HL-60/S4 treated with retinoic acid at 250 ng/mL for 4 days and 3 days (cell line): ENCODE measurements around the gene ACOT9.
"Not testable (repeated sequence)": the region's sequence is repeated elsewhere in the genome, so short reads cannot be mapped to it uniquely, and the experiment has no call there.

ENCODE experiments used
- in situ Hi-C: fragments of 300-500 bp; cut with MboI; formaldehyde crosslinking; loops from 2 replicates; pipeline ENCODE4 v1.7.0; 2022; ENCODE audit warnings: low sequenced_read_pairs

The ACOT9 gene, protein sequence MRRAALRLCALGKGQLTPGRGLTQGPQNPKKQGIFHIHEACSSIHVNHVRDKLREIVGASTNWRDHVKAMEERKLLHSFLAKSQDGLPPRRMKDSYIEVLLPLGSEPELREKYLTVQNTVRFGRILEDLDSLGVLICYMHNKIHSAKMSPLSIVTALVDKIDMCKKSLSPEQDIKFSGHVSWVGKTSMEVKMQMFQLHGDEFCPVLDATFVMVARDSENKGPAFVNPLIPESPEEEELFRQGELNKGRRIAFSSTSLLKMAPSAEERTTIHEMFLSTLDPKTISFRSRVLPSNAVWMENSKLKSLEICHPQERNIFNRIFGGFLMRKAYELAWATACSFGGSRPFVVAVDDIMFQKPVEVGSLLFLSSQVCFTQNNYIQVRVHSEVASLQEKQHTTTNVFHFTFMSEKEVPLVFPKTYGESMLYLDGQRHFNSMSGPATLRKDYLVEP

DNA sequence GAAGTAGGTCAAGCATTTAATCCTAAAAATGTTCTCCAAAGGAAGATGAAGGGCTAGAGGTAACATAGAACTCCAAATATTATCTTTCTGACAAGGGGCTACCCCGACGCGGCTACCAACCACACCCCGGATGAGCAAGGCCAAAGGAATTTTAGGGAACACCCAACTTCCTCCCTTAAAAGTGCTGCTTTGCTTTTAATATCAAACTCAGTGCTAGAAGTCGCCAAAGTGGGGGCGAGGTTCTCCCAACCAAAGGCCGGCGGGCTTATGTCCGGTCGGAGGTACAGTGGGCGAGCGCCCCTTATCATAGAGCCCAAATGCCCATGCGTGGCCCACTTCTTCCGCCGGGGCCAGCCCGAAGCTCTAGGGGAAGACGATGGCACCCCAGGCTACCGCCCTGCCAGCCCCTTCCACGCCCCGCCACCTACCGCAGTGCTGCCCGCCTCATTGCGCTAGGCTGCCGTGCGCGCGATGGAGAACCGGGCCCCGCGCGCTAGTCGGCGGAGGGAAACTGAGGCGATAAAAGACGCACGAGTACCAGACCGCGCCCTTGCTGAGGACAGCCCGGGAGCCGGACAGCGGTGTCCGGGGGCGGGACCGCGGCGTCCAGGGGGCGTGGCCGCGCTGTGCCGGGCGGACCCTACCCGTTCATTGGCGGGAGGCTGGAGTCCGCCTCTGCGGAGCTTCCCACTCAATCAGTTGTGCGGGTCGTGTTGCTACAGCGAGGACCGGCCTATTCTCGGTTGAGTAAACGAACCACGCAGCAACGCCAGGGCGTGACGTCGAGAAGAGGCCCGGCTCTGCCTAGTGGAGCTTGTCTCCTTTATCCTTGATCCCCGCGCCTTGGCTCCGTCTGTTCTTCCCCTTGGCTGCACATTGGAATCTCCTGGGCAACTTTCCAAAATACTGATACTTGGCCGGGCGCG lies at the start of gene ACOT9:
Gene ACOT9 (minus strand): TSS at position 580 of the 926 bp plus-strand sequence. CDS start 132 bp downstream, at position 448.
- in situ Hi-C loops = no loop called here

DNA sequence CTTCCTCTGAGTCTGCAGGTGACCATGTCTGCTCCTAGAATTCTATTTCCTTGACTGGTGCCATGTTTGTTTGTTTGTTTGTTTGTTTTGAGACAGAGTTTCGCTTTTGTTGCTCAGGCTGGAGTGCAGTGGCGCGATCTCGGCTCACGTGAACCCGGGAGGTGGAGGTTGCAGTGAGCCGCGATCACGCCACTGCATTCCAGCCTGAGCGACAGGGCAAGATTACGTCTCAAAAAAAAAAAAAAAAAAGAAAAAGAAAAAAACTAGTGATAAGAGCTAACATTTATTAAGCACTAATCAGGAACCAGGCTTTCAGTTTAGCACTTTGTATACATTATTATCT lies 47.0 kb upstream of the ACOT9 start:
- in situ Hi-C loops = no loop called here

DNA sequence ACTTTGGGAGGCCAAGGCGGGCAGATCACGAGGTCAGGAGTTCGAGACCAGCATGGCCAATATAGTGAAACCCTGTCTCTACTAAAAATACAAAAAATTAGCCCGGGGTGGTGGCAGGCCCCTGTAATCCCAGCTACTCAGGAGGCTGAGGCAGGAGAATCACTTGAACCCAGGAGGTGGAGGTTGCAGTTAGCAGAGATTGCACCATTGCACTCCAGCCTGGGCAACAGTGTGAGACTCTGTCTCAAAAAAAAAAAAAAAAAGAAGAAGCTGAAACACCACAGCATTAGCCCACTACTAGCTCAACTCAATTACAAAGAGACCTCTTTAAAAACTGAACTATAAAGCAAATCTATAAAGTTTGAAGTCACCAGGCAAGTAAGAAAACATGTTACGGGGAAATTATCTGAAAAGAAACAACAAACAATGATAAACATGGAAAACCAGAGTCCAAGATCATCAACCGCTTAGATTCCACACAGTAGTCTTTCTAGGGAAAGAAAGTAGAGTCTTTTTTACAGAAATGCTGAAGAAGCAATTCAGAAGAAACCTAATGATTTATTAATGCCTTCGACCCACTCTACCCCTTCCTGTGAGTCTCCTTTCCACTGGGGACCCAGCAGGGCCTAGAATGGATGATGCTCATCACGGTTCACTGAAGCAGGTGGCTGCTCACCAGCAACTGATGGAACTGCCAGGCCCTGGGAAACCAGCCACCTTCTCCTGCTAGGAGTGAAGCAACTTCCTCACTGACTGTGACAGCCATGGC lies 46.5 kb upstream of the ACOT9 start:
- in situ Hi-C loops = no loop called here

DNA sequence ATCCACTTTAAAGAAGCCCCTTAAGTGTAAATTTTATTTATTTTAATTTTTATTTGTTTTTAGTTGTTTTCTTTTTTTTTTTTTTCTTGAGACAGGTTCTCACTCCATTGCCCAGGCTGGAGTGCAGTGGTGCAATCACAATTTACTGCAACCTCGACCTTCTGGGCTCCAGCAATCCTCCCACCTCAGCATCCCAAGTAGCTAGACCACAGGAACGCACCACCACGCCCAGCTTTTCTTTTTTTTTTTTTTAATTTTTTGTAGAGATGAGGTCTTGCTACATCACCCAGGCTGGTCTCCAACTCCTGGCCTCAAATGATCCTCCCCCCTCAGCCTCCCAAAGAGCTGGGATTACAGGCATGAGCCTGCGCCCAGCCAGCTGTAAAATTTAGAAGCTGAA lies 45.9 kb upstream of the ACOT9 start:
- in situ Hi-C loops = no loop called here

DNA sequence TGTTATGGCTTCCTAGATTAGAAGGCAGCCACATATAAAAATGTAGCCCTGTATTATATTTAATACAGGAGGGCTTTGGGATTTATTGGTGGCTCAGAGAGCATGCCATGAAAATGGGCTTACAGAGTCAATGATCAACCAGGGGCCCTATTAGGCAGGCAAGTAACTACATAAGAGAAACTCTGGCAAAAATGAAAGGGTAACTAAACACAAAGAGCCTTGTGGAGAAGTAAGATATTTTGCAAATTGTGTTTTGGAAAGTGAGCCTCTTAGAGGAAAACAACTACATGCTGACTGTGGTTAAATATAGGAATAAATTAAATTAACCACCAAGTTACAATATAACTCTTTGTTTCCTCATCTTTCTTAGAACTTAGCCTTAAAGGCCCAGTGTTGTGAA lies 45.4 kb upstream of the ACOT9 start:
- in situ Hi-C loops = no loop called here

DNA sequence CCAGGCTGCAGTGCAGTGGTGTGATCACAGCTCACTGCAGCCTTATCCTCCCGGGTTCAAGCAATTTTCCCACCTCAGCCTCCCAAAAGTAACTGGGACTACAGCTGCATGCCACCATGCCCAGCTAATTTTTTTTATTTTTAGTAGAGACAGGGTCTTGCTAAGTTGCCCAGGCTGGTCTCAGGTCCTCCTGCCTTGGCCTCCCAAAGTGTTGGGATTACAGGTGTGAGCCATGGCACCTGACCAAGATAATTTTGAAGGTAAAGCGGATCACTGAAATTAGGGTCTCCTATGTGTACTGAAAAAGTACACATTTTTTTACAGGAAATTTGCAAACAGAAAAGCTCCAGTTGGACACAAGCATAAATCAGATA lies 44.7 kb upstream of the ACOT9 start:
- in situ Hi-C loops = no loop called here

DNA sequence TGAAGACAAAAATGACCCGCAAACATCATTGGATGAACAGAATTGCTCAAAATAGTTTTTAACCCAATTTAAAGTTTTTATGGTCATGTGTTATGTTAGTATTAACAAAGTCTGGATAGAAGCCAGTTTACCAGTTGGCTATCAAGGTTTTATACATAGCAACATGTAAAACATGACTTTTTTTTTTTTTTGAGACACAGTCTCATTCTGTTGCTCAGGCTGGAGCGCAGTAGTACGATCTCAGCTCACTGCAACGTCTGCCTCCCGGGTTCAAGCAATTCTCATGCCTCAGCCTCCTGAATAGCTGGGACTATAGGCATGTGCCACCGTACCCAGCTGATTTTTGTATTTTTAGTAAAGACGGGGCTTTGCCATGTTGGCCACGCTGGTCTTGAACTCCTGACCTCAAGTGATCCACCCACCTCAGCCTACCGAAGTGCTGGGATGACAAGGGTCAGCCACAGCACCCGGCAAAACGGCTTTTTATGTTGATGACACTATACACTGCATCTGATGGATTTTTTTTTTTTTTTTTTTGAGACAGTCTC lies 43.3 kb upstream of the ACOT9 start:
- in situ Hi-C loops = no loop called here

DNA sequence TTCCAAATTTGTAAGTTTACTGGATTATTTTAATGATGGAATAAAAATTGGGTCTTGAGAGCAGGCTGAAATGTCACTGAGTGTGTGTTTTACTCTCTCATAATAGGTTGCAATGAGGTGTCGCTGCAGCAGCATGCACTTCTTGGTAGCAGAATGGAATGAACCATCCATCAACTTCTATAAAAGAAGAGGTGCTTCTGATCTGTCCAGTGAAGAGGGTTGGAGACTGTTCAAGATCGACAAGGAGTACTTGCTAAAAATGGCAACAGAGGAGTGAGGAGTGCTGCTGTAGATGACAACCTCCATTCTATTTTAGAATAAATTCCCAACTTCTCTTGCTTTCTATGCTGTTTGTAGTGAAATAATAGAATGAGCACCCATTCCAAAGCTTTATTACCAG lies 42.5 kb upstream of the ACOT9 start:
- in situ Hi-C loops = no loop called here

DNA sequence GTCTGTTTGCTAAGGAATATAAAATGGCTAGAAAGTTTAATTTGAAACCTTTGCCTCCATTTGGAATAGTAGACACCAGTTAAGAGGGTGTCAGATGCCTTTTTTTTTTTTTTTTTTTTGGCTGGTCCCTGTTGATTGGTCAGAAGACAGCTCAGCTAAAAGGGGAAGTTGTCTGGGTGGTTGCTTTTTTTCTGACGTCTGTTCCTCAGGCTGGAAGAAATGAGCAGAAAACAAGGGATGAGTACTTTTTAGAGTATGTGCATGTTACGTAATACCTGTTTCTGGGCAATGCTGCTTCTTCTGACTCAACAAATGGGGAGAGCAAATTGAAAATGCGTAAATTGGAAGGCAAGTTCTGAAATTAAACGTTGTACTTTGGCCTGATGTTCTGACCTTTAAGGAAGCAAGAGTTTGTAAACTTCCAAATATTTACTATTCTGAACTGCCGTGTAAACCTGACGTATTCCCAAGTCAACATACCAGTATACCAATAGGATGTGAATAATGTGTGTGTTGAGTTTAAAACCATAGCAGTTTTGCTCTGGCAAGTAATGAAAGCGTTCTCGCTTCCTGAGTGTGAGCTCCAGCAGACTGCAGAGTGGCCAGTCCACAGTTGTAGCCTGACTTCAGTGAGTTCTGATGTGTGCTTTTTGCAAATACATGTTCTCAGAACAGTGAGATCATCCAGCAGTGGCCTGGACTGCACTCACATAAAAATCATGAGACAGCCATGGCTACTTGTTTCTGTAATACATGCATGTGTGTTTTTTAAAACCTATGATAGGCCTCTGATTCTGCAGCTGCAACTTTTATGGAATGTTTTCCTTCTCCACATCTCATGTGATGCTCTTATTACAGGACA lies 41.6 kb upstream of the ACOT9 start:
- in situ Hi-C loops = no loop called here

DNA sequence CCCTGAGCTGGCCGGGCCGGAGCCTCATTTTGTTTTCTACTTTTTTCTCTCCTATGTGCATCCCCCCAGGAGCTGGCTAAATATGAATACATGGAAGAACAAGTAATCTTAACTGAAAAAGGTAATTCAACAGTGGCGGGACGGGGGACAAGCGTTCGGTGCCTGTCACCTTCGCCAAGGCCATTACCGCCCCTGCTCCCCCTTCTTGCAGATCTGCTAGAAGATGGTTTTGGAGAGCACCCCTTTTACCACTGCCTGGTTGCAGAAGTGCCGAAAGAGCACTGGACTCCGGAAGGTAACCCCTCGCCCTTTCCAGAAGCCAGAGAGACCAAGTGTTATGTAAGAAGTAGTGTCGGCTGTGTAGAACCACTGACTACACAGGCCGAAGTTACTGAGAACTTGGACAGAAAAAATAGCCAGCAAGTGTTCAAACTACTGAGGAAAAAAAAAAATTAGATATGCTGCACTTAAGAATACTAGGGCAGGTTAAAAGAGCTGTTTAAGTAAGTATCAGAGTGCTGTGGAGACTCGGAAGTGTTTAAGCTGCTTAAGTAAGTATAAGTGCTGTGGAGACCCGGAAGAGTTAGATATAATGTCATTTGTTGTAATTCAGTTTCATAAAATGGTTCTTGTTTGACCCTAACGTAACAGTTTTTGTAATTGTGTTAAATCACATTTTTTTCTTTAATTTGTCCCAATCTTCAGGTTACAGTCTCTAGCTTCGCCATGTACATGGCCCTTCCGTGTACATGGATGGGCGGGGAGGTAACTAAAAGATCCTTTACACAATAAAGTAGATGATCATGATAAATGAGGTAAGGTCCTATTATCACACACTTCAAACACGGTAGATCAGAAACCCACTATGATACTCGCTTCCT lies 40.8 kb upstream of the ACOT9 start:
- in situ Hi-C loops = no loop called here

DNA sequence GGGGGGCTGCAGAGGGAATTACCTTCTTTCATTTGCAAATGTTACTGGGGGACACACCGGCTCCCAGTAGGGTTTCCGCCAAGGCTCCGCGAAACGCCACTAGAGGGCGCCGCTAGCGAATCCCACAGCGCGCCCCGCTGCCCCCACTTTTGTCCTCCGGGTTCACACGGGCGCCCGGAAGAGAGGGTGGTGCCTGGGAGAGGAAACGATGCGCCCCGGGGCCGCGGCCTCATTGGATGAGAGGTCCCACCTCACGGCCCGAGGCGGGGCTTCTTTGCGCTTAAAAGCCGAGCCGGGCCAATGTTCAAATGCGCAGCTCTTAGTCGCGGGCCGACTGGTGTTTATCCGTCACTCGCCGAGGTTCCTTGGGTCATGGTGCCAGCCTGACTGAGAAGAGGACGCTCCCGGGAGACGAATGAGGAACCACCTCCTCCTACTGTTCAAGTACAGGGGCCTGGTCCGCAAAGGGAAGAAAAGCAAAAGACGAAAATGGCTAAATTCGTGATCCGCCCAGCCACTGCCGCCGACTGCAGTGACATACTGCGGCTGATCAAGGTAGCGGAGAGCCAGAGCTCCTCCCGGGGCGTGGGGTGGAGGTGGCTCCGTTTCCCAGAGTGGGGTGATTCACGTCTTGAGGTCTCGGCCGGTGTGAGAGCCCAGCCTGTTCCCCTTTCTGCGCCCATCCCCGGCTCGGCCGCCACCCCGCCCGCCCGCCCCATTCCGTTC lies 40.0 kb upstream of the ACOT9 start, which contains the start of gene SAT1:
Gene SAT1 (plus strand): TSS at position 311 of the 726 bp plus-strand sequence. CDS start 179 bp downstream, at position 490.
- in situ Hi-C loops = no loop called here

DNA sequence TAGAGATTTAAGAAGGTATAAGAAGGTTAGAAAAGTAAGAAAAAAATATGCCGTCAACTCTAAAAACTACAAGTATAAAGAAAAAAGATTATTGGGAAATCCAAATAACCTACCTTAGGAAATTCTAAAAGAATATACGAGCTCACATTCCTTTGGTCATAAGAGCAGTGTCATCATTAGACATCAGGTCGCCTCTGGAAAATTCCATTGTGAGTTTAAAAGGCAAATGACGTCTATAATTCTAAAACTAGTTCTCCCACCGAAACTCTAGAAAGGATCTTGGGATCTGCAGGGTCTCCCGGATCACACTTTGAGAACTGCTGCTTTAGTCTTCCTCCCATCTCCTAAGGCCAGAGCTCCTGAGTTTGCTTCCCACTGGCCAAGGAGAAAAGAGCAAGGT lies 39.4 kb upstream of the ACOT9 start:
- in situ Hi-C loops = no loop called here

DNA sequence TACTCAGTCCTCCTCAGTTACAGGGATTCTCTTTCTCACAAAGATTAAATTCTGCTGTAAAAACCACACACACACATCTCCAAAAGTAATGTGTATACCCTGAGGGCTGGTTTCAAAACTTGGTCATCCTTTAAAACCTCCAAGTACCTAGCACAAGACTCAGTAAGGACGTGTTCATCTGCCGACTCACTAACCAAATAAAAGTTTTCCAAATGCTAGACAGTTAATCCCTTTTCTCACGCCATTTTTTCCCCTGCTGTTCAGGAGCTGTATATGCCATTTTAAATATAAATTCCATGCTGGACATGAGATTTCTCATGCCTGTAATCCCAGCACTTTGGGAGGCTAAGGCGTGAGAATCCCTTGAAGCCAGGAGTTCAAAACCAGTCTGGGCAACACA lies 35.9 kb upstream of the ACOT9 start:
- in situ Hi-C loops = no loop called here

DNA sequence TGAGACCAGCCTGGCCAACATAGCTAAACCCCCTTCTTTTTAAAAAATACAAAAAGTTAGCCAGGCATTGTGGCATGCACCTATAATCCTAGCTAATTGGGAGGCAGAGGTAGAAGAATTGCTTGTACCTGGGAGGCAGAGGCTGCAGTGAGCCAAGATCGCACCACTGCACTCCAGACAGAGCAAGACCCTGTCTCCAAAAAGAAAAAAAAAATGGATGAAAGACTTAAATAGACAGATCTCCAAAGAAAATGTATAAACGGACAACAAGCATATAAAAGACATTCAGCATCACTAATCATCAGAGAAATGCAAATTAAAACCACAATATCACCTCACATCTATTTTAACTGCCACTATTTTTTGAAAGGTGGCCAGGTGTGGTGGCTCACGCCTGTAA lies 33.3 kb upstream of the ACOT9 start:
- in situ Hi-C loops = no loop called here

DNA sequence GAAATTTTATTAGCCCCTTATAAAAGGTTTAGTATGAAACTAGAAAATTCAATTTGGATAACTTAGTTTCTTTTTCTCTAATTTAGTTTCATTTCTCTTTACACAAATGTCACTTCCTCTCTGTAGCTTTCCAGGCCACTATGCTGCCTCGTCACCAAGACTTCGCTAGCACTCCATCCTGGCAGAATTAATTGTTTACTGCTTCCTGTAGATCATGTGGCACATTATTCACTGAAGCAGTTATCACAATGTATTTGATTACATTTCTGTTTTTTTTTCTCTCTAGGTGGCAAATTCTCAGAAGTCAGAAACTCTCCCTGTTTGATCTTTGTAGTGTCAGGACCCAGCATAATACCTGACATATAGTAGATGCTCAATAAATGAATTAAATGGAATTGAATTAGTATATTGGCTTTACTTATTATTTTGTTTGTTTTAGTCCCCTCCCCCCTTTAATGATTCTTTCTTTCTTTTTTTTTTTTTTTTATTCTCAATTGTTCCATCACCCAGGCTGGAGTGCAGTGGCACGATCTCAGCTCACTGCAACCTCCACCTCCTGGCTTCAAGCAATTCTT lies 30.6 kb upstream of the ACOT9 start:
- in situ Hi-C loops = no loop called here

DNA sequence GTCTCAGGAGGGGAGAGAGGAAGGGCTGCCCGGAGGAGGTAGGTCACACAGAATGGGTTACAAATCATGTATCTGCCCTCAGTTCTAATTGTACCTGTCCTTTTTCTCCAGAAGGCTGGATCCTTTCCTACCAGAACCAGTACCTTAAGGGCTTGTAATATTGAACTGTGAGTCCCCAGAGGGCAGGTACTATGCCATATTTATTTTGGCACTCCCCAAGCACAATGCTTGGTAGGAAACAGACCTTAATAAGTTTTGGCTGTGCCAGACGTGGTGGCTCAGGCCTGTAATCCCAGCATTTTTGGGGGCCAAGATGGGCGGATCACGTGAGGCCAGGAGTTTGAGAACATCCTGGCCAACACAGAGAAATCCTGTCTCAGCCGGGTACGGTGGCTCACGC lies 28.0 kb upstream of the ACOT9 start:
- in situ Hi-C loops = not testable (repeated sequence)

DNA sequence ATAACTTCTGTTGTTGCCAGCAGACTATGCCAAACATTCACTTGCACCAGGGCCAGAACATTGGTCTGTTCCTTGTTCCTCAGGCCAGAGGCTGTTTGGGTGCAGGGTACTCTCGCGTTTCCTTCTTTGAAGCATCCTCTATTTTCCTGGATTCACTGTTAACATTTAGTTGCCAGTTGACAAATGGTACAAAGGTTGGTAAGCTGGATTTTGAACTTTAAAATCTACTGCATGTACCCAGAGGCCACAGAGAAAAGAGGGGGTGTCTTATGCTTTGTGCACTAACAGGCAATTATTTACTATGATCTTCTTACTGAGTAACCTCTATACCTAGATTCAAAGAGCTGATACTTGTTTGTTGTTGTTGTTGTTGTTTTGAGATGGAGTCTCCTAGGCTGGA lies 27.1 kb upstream of the ACOT9 start:
- in situ Hi-C loops = no loop called here
